DMS53 treated with DMSO at 0.1 percent for 48 hours (cell line): ENCODE results near the gene HRCT1.
"Not testable (repeated sequence)": the region's sequence is repeated elsewhere in the genome, so short reads cannot be mapped to it uniquely, and the experiment has no call there.

Source experiments
- DNase-seq: peaks from one replicate; lab custom pipeline; 2025; ENCODE audit not compliant: unreplicated experiment; lab: John Stamatoyannopoulos, UW

Gene HRCT1

GRCh38 chr9:35892051-35892450, 14.0 kb upstream of the HRCT1 start:
- DNase-seq = no peak

GRCh38 chr9:35896570-35896969, 9.4 kb upstream of the HRCT1 start:
- no peak for DNase-seq

DNA sequence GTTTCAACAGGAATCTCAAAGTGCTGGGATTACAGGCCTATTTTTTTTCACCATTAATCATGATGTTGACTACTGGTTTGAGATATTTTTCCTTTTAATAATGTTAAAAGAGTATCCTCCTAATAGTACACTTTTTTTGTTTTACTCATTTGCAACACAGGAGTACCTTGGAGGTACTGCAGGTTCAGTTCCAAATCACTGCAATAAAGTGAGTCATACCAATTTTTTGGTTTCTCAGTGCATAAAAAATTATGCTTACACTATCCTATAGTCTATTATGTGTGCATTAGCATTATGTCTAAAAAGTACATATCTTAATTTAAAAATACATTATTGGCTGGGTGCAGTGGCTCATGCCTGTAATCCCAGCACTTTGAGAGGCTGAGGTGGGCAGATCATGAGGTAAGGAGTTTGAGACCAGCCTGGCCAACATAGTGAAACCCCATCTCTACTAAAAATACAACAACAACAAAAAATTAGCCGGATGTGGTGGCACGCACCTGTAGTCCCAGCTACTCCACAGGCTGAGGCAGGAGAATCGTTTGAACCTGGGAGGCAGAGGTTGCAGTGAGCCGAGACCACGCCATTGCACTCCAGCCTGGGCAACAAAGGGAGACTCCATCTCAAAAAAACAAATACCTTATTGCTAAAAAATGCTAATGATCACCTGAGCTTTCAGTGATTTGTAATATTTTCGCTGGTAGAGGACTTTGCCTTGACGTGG, 8.5 kb upstream of the HRCT1 start:
- DNase-seq = not testable (repeated sequence)

- DNase-seq = no peak
Observed at GRCh38 chr9:35898337-35898736, 7.7 kb upstream of the HRCT1 start.

GRCh38 chr9:35899021-35899420, 7.0 kb upstream of the HRCT1 start:
- no peak for DNase-seq

- DNase-seq = peak; percentile 45
Observed at GRCh38 chr9:35903049-35903448, 3.0 kb upstream of the HRCT1 start.

DNA sequence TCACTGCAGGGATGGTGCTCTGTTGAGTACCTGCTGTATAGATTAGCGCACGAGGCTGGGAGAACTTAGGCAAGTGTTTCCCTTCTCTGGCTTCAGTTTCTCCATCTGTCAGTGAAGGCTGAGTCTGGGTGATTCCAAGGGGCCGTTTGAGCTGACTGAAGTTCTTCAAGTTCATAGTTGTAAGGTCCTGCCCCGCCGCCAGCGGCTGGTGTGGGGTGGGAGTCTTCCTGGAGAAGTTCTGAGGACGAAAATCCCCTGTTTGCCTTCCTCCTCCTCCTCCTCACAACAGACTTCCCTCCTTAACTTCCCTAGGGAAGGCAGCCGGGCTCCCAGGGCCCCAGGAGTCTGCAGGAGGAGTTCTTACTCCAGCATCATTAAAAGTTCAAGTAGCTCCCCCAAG, 1.7 kb upstream of the HRCT1 start:
- no peak for DNase-seq

- DNase-seq = no peak
Observed at GRCh38 chr9:35905051-35905781, 786 bp upstream of the HRCT1 start.

DNA sequence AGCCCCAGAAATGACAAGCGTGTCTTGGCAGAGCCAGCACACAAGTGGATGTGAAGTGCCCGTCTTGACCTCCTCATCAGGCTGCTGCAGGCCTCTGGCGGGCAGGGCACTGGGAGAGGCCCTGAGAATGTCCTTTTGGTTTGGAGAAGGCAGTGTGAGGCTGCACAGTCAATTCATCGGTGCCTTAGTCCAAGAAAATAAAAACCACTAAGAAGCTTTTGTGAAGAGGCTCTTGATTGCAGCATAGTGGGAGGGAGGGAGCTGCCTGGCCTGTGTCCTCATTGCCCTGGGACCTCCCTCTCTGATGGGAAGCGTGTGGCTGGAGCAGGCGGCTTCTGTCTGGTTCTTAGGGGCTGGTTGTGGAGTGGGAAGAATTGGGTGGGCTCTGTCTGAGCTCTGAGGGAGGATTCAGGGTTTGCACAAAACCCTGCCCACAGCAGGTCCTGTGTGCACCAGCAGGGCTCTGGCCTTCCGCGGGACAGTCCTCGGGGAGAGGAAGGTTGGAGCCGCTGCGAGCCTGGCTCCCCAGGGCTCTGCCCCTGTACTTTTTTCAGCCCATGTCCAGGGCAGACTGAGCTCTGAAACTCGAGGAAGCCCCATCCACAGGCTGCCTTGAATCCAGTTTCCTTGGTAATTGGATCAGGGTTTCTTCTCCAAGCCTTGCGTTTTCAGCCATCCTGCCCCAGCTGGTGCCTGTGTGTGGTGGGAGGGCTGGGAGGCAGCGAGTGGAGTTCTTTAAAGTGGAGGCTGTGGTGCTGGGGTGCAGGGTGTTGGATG, 1.1 kb downstream of the HRCT1 start:
- no peak for DNase-seq

- DNase-seq = no peak
Observed at GRCh38 chr9:35907711-35908503, 1.9 kb downstream of the HRCT1 start.

- DNase-seq = no peak
Observed at GRCh38 chr9:35908504-35909125, 2.6 kb downstream of the HRCT1 start.

DNA sequence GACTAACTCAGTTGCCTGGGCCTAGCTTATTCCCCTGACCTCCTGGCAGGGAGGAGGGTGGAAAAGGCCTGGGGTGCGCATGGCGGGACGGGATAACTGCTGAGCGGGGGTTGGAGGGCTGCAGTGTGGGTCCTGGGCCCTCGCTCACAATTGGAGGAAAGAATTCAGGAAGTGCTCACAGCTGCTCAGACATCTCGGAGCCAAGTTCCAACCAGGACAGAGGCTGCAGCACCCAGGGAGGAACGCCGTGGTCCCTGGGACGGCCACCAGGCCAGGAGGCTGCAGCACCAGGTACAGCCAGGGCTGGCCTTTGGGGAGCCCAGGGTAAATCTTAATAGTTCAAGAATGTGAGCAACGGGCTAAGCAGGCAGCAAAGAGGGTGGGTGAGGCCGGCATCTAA, 3.3 kb downstream of the HRCT1 start, which contains the start of gene SPAAR:
Gene SPAAR, plus strand, starts transcription at position 217 of the 400 bp plus-strand sequence. CDS start 974 bp downstream, outside the sequence.
- DNase-seq = no peak

DNA sequence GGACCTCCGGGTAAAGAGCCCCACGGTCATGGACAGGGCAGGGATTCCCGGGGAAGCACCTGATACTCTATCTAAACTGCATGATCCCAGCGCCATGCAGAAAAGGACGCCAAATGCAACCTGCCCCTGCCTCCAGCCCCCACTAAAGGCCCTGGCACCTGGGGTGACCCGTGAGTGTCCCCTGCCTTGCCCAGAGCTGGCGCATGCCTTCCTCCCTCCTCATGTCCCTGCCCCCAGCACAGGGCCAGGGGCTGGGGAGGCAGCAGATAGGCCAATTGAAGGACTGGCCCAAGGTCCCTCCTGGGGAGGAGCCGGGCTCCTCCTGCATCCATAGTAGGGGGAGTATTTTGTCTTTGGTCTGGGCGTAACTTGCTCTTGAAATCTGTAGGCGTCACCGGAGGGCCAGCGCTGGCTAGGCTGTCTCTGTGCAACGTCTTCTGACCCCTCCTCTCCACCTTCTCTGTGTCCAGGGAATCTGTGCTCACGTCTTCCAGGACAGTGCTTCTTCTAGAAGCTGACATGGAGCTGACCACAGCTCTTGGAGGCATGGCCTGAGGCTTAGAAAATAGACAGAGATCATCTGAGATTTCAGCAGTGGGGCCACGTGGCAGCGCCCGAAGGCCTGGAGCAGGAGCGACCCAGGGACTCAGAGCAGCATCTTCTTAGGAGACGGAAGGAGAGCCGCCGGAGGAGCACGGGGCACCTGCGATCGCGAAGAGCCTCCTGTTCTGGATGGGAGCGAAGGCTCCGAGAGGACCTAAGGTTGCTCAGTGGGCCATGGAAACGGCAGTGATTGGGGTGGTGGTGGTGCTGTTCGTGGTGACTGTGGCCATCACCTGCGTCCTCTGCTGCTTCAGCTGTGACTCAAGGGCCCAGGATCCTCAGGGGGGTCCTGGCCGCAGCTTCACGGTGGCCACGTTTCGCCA, 3.9 kb downstream of the HRCT1 start:
- DNase-seq = no peak

DNA sequence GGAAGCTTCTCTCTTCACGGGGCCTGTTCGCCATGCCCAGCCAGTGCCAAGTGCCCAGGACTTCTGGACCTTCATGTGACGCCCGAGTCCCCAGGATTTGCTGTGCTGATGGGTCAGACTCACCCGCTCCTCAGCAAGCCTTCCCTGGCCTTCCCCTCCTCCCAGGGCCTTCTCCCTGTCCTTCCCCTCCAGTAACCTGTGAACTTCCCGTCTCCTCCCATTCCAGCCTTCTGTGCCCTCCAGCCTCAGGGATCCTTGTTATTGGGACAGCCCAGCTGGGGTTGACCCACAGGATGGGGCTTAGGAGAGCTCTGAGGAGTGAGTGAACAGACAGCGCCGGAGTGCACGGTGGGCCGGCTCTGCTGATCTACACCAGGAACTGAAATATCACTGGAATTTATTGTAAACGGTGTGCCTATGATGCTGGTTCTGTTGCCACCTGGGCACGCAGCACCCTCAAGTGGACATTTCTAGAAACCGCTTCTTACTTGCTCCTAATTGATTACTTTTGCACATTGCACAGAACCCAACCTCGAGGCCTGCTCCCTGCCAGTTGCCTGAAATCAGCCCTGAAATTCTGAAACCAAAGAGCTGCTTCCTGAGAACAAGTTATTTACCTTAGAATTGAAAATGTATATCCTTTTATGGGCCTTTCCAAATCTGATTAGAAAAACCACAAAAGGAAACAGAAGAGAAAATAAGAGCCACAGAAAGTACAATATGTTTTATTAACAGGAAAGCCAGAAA, 4.8 kb downstream of the HRCT1 start:
- DNase-seq = peak; percentile 40

DNA sequence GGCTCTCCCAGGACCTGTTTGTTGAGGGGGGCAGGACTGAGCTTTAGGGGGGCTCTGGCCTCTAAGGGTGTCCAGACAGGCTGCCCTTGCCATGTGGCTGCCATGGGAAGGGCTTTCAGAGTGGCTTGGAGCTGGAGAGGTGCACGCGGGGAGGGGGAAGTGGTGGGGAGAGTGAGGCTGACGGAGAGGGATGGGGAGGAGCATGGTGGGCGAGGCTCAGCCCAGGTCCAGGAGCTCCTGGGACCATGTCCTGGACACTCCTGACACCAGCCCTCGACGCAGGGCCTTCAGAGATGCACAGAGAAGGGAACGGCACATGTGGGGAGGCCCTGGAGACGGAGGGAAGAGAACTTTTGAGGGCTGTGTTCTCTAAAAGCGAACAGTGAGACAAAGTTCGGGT, 5.7 kb downstream of the HRCT1 start:
- DNase-seq = no peak

GRCh38 chr9:35912791-35913400, 6.9 kb downstream of the HRCT1 start:
- no peak for DNase-seq

DNA sequence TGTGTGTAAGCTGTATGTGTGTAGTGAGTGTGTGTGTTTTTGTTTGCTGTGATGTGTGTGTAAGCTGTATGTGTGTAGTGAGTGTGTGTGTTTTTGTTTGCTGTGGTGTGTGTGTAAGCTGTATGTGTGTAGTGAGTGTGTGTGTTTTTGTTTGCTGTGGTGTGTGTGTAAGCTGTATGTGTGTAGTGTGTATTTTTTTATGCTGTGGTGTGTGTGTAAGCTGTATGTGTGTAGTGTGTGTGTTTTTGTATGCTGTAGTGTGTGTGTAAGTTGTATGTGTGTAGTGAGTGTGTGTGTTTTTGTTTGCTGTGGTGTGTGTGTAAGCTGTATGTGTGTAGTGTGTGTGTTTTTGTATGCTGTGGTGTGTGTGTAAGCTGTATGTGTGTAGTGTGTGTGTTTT, 7.4 kb downstream of the HRCT1 start:
- not testable (repeated sequence) for DNase-seq

DNA sequence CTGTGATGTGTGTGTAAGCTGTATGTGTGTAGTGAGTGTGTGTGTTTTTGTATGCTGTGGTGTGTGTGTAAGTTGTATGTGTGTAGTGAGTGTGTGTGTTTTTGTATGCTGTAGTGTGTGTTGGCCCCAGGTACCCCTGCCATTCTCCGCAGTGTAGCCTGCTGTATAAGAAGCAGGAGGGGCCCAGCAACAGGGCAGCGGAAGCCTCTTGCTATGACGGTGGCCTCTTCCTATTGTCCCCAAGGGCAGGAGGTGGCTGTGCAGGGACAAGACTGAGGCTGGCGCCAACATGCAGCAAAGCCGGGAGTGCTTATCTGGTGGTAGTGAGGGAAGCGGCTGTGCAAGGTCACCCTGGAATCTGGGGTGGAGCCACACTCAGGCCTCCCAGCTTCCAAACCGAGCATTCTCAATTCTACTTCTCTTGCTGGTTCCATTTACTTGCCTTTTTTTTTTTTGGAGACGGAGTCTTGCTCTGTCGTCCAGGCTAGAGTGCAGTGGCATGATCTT, 8.4 kb downstream of the HRCT1 start:
- DNase-seq = no peak
